COLO668 (cell line): ENCODE data around the gene RBBP7.
A peak's percentile ranks its signal among the peaks of the same experiment; 100 is the strongest.

Experiments
- DNase-seq: peaks from one replicate; lab custom pipeline; 2025; ENCODE audit not compliant: unreplicated experiment; lab: John Stamatoyannopoulos, UW

The RBBP7 gene

GRCh38 chrX:16827225-16827624, 42.9 kb downstream of the RBBP7 start:
- DNase-seq, result no peak

- DNase-seq, result no peak
Observed at GRCh38 chrX:16826207-16826606, 44.0 kb downstream of the RBBP7 start.

GRCh38 chrX:16825264-16826035, 44.7 kb downstream of the RBBP7 start:
- no peak for DNase-seq

- DNase-seq, result no peak
Observed at GRCh38 chrX:16822723-16823122, 47.4 kb downstream of the RBBP7 start.

- DNase-seq, result no peak
Observed at GRCh38 chrX:16819634-16820033, 50.5 kb downstream of the RBBP7 start.

GRCh38 chrX:16814597-16814996, 55.6 kb downstream of the RBBP7 start:
- no peak for DNase-seq

- no peak for DNase-seq
Observed at GRCh38 chrX:16807976-16808542, 62.1 kb downstream of the RBBP7 start.

GRCh38 chrX:16807548-16807947, 62.6 kb downstream of the RBBP7 start:
- peak; percentile 1 for DNase-seq

- DNase-seq, result no peak
Observed at GRCh38 chrX:16804923-16805464, 65.2 kb downstream of the RBBP7 start.

GRCh38 chrX:16797841-16798240, 72.3 kb downstream of the RBBP7 start:
- no peak for DNase-seq

- DNase-seq, result no peak
Observed at GRCh38 chrX:16797358-16797757, 72.8 kb downstream of the RBBP7 start.

- no peak for DNase-seq
Observed at GRCh38 chrX:16796298-16796697, 73.9 kb downstream of the RBBP7 start.
